RWPE1 (cell line): Measurements from ENCODE around the gene UBE2D2.
A peak's percentile ranks its signal among the peaks of the same experiment; 100 is the strongest.

Source experiments
- CTCF ChIA-PET: fragments of 350-600 bp; sonication (Branson Sonifier 250); formaldehyde crosslinking; extraction: SDS; loops from one replicate; lab custom pipeline; 2021; lab: Yijun Ruan, JAX
- POLR2A ChIA-PET: fragments of 400-600 bp; formaldehyde crosslinking; extraction: SDS; loops from one replicate; lab custom pipeline; 2020; ENCODE audit warnings: antibody characterized with exemption; ENCODE audit not compliant: low non-redundant PET; lab: Yijun Ruan, JAX
- DNase-seq: peaks from one replicate; pipeline ENCODE4 v3.0.0; 2012; ENCODE audit warnings: low spot score
- H3K27ac ChIP-seq: fragments of 450-650 bp; 2 replicates; pipeline ENCODE4 v1.5.1; 2017
- CTCF ChIP-seq: fragments of 450-650 bp; conservative IDR thresholded peaks from 2 replicates; pipeline ENCODE4 v1.5.1; 2017; ENCODE audit warnings: low read depth, mild to moderate bottlenecking

Gene UBE2D2

GRCh38 chr5:139631520-139632165 lies 70.5 kb downstream of the UBE2D2 start:
- TF ChIP-seq CTCF = no peak
- POLR2A ChIA-PET = interaction anchor here (0.6 kb wide), 1 partner anchor 30 kb away, joined by 3 read pairs; no protein-coding TSS in a partner anchor
- no peak for DNase-seq
- CTCF ChIA-PET = interaction anchor here (0.6 to 7.8 kb wide), 7 partner anchors 18 to 174 kb away, joined by 3 to 161 read pairs (median 10); partner anchors contain the start of gene CXXC5
- H3K27ac ChIP-seq = no peak overlapping the region

- TF ChIP-seq CTCF = peak; percentile 99
- peak; percentile 84 for DNase-seq
- ChIA-PET POLR2A (no interaction called here), CTCF (interaction anchor here (0.5 to 7.8 kb wide), 30 partner anchors 8 to 1355 kb away, joined by 3 to 161 read pairs (median 5); partner anchors contain the start of gene CXXC5)
- peak overlapping the region; percentile 16 for H3K27ac ChIP-seq
These were observed 72.3 kb downstream of the UBE2D2 start for GRCh38 chr5:139633295-139634027.

DNA sequence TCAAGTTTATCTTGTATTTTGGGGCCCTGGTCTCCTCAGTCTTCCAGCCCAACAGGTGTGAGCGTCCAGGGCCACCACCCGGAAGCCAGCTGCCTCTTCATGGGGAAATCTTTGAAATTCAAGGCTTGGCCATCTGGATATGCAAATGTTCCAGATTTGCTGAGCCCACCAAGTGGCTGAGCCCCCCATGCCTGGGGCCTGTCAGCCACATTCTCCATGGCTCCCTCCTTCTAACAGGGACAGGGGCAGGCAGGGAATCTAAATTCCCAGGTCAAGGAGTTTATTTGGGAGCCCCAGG lies 72.8 kb downstream of the UBE2D2 start:
- H3K27ac ChIP-seq = peak overlapping the region; percentile 16
- no peak for TF ChIP-seq CTCF
- ChIA-PET POLR2A (no interaction called here), CTCF (interaction anchor here (0.5 to 7.8 kb wide), 26 partner anchors 8 to 335 kb away, joined by 3 to 161 read pairs (median 5); partner anchors contain the start of gene CXXC5)
- no peak for DNase-seq

DNA sequence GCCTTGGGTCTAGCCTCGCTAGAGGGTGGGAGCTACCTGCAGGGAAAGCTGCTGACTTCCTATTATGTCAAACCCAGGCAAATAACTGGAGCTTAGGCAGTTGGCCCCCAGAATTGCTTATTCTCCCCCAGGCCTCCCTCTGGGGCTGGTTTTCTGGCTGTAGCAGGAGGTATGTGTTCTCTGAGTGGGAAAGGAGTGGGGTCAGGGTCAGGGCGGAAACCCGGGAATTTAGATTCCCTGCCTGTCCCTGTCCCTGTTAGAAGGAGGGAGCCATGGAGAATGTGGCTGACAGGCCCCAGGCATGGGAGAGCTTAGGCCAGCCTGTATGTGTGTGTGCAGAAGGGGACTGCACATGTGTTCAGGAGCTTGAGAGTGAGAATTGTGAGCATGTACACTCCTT lies 73.4 kb downstream of the UBE2D2 start:
- CTCF ChIA-PET = interaction anchor here (0.7 to 7.8 kb wide), 9 partner anchors 15 to 334 kb away, joined by 3 to 161 read pairs (median 13); partner anchors contain the start of gene CXXC5
- DNase-seq = no peak
- peak overlapping the region; percentile 16 for H3K27ac ChIP-seq
- no peak for TF ChIP-seq CTCF
- POLR2A ChIA-PET = no interaction called here

DNA sequence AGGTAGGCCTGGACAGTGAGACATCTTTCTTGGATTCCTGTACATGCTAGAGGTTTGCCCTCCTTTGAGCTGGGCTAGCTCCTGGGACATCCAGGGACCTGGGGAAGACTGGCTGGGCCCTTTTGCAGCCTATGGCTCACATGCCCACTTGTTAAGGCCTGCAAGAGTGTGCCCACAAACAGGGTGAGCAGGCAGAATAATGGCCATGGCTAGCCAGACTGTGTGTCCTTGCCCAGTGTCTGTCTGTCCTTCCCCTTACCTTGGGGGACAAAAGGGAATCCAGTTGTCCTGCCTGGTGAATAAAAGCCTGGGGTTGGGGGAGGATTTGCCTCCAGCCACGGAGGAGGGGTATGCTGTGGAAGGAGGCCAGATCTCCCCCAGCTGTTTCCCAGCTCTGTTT lies 74.1 kb downstream of the UBE2D2 start:
- DNase-seq = no peak
- no peak for TF ChIP-seq CTCF
- ChIA-PET POLR2A (no interaction called here), CTCF (interaction anchor here (0.5 to 7.8 kb wide), 14 partner anchors 9 to 1480 kb away, joined by 3 to 161 read pairs (median 5); partner anchors contain the start of gene CXXC5)
- peak overlapping the region; percentile 68 for H3K27ac ChIP-seq

DNA sequence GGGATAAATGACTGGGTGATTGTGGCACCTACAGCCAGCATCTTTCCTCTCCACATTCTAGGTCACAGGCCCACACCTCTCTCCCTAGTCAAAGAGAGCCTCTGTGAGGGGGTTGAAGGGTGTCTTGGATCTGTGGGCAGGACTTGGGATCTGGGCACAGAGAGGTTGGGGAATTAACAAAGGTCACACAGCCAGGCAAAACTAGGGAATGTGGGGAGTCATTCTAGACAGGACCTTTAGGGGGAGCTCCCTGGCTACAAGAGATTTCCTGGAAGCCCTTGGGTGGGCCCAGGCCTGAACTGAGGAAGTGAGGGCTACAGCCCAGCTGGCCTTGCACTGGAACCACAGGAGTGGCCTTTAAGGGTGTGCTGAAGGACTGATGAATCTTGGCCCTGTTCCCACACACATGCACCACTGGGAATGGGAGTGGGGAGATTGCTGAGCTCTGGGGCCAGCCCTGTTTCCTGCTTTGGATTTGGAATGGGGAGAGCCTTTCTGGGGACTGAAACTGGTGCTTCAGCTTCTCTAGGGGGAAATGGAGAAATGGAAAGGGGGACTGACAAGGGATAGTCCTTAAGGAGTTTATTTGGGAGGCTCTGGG lies 74.6 kb downstream of the UBE2D2 start:
- peak; percentile 71 for DNase-seq
- CTCF ChIA-PET = interaction anchor here (0.5 to 7.8 kb wide), 19 partner anchors 9 to 1480 kb away, joined by 3 to 161 read pairs (median 4); no protein-coding TSS in a partner anchor
- TF ChIP-seq CTCF = peak; percentile 51
- H3K27ac ChIP-seq = peak overlapping the region; percentile 68
- POLR2A ChIA-PET = no interaction called here
